SK-N-MC (cell line): ENCODE results near the gene KLK13.

Source experiments
- EZH2 ChIP-seq: fragments of 200-600 bp; sonication (generic); IDR thresholded peaks from one replicate; pipeline ENCODE4 v1.6.1; 2017; ENCODE audit warnings: antibody characterized with exemption
- POLR2AphosphoS5 ChIP-seq: IDR thresholded peaks from 2 replicates; pipeline ENCODE4 v1.6.1; 2012; ENCODE audit warnings: mild to moderate bottlenecking, low read depth, low read length, borderline replicate concordance

DNA sequence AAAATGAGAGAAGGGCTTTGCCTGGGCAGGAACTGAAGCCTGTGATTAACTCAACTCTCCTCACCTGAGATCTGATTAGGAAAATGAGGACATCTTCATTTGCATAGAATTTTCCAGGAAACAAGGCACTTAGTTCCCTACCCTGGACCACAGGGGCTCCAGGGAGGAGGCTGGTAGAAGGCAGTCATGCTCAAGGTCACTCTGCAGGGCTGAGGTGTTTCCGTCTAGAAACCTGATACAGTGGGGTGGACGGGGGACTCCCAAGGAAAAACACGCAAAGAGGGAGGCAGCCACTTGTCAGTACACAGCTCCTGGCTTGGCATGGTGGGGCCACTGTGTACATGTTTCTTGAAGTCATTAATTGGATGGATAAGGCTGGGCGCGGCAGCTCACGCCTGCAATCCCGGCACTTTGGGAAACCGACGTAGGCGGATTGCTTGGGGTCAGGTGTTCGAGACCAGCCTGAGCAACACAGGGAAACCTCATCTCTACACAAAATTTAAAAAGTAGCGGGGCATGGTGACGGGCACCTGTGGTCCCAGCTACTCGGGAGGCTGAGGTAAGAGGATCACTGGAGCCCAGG lies 11.8 kb upstream of the KLK13 start:
- no peak for TF ChIP-seq POLR2AphosphoS5
- no peak for TF ChIP-seq EZH2
